ENCODE measurements around the gene TKFC. TPM values are rescaled to one million over a fixed set of nuclear protein-coding genes. Genes with fewer than 3 reads are reported as not detected.

The TKFC gene
- total RNA-seq, 1 donor from 2014 or later = 71.2 TPM

GRCh38 chr11:61392981-61393595, 60.1 kb downstream of the TKFC start:
- no peaks in the 10 kb centered on the region for H3K27me3 Mint-ChIP-seq (ENCODE audit: insufficient read depth)
- no peak for DNase-seq (ENCODE audit: low spot score)
- H3K4me3 Mint-ChIP-seq = peak overlapping the region; percentile 88
- peaks cover 17% of the 10 kb centered on the region for H3K36me3 Mint-ChIP-seq (ENCODE audit: low read depth)
- H3K9me3 Mint-ChIP-seq = peaks cover 7% of the 10 kb centered on the region
- intact Hi-C loops (cut with micrococcal nuclease) = loop anchor here (1.0 to 2.0 kb wide), 4 partner anchors 8 to 57 kb away; partner anchors contain the start of genes CPSF7 and CYB561A3
- H3K27ac Mint-ChIP-seq = peak overlapping the region; percentile 89
- H3K4me1 Mint-ChIP-seq (ENCODE audit: low read depth) = peaks cover 26% of the 10 kb centered on the region

Other genes starting within 250 kb of the TKFC start
- gene CD5, start 230.7 kb upstream of the TKFC start, total RNA-seq = 336 and 339 TPM in 2 replicates
- 11.5 and 11.6 TPM in 2 replicates for gene VPS37C, start 171.8 kb upstream of the TKFC start, total RNA-seq
- gene PGA3, start 129.7 kb upstream of the TKFC start, total RNA-seq = not detected in 2 replicates
- not detected in 2 replicates for gene PGA4, start 110.9 kb upstream of the TKFC start, total RNA-seq
- gene PGA5, start 92.1 kb upstream of the TKFC start, total RNA-seq = not detected in 2 replicates
- gene VWCE, start 37.9 kb upstream of the TKFC start, total RNA-seq = 9.4 and 10.9 TPM in 2 replicates
- 259 and 270 TPM in 2 replicates for gene DDB1, start 123 bp upstream of the TKFC start, total RNA-seq
- 38.1 and 42.3 TPM in 2 replicates for gene CYB561A3, start 28.7 kb downstream of the TKFC start, total RNA-seq
- gene TMEM138, start 29.1 kb downstream of the TKFC start, total RNA-seq = 68.4 and 71.7 TPM in 2 replicates
- 18.8 and 20.2 TPM in 2 replicates for gene TMEM216, start 59.4 kb downstream of the TKFC start, total RNA-seq
- 141 and 148 TPM in 2 replicates for gene CPSF7, start 96.7 kb downstream of the TKFC start, total RNA-seq
- gene SDHAF2, start 96.9 kb downstream of the TKFC start, total RNA-seq = 49.5 and 58.1 TPM in 2 replicates
- gene LRRC10B, start 175.5 kb downstream of the TKFC start, total RNA-seq = not detected in 2 replicates
- gene SYT7, start 247.8 kb downstream of the TKFC start, total RNA-seq = 0.32 and 0.44 TPM in 2 replicates